GM12878 (cell line): ENCODE data around the gene NDUFV2. TPM values are rescaled to one million over a fixed set of nuclear protein-coding genes. Genes with fewer than 3 reads are reported as not detected.

Source experiments
- ATF7 ChIP-seq: fragments of 450-650 bp; IDR thresholded peaks from 2 replicates; pipeline ENCODE4 v1.6.1; 2016; ENCODE audit warnings: low read depth, mild to moderate bottlenecking
- CEBPZ ChIP-seq: fragments of 150-350 bp; IDR thresholded peaks from 2 replicates; pipeline ENCODE4 v1.6.1; 2016; ENCODE audit warnings: low read depth, low read length
- GABPA ChIP-seq: IDR thresholded peaks from 2 replicates; pipeline ENCODE4 v1.6.1; 2014; ENCODE audit warnings: antibody characterized with exemption, low read depth, mild to moderate bottlenecking, inconsistent platforms
- IKZF1 ChIP-seq: fragments of 450-650 bp; conservative IDR thresholded peaks from 2 replicates; pipeline ENCODE4 v1.6.1; 2017; ENCODE audit warnings: antibody characterized with exemption, mild to moderate bottlenecking
- MXI1 ChIP-seq: fragments of 150-350 bp; IDR thresholded peaks from 2 replicates; pipeline ENCODE4 v1.6.1; 2011; ENCODE audit warnings: low read depth, mild to moderate bottlenecking, inconsistent platforms, low read length, improper control_type of control experiment
- NBN ChIP-seq: fragments of 450-650 bp; IDR thresholded peaks from 2 replicates; pipeline ENCODE4 v1.6.1; 2016
- POU2F2 ChIP-seq: IDR thresholded peaks from 3 replicates; pipeline ENCODE4 v1.6.1; 2011; ENCODE audit warnings: low read depth, mild to moderate bottlenecking, low read length, borderline replicate concordance
- SPI1 ChIP-seq: IDR thresholded peaks from 2 replicates; pipeline ENCODE4 v1.6.1; 2011; ENCODE audit warnings: low read depth, mild to moderate bottlenecking, low read length, moderate library complexity, borderline replicate concordance; ENCODE audit not compliant: insufficient read depth
- STAT3 ChIP-seq: IDR thresholded peaks from 2 replicates; pipeline ENCODE4 v1.6.1; 2011; ENCODE audit warnings: low read depth, low read length, improper control_type of control experiment
- TBL1XR1 ChIP-seq: IDR thresholded peaks from 2 replicates; pipeline ENCODE4 v1.6.1; 2012; ENCODE audit warnings: low read depth, low read length, improper control_type of control experiment
- ZBTB4 ChIP-seq: fragments of 450-650 bp; formaldehyde crosslinking; IDR thresholded peaks from 2 replicates; pipeline ENCODE4 v1.4.0; 2022; ENCODE audit warnings: mild to moderate bottlenecking, moderate library complexity
- polyA plus RNA-seq, 11 experiments: library from polyadenylated mRNA; depleted of rRNA in 4 of 11; unstranded in 6 of 11; stranded (reverse) in 5 of 11; fragments of >200 nt; fragmentation: Nextera tagmentation in 4 of 11; fragmentation: Illumina TruSeq in 1 of 11; extraction: Ambion mirVana in 4 of 11; extraction: Trizol in 1 of 11; gene quantifications; 1 replicate in 1 of 11; 2 replicates in 10 of 11; pipeline versions ENCODE4 v1.2.1 to v1.2.3, GENCODE V29; 2011 to 2016; ENCODE audit warnings: inconsistent platforms in 2 of 11, missing spikeins in 2 of 11, low read depth in 1 of 11
- total RNA-seq, 4 experiments: library from RNA; depleted of rRNA in 3 of 4; stranded (reverse); fragments of >200 nt in 3 of 4; fragmentation: Illumina TruSeq in 1 of 4; extraction: Trizol in 1 of 4; gene quantifications; 2 replicates each; pipeline versions ENCODE4 v1.2.1 to v1.2.3, GENCODE V29; 2013 to 2021
- TF ChIP-seq, protein P1 (sequence below): IDR thresholded peaks from 2 replicates; pipeline ENCODE4 v1.6.1; 2012; ENCODE audit warnings: low read depth, low read length, improper control_type of control experiment
- TF ChIP-seq, protein P2 (sequence below): IDR thresholded peaks from 2 replicates; pipeline ENCODE4 v1.6.1; 2012; ENCODE audit warnings: mild to moderate bottlenecking, low read depth, low read length
- TF ChIP-seq, protein P3 (sequence below): fragments of 450-650 bp; IDR thresholded peaks from 2 replicates; pipeline ENCODE4 v1.6.1; 2018; ENCODE audit warnings: mild to moderate bottlenecking, low read depth, moderate library complexity; ENCODE audit not compliant: partially characterized antibody

Gene NDUFV2
- total and polyA plus RNA-seq, 10 of the 15 experiments (the other 5 are each of a cell fraction or from before 2014, with no cell fraction given) = 236 to 590 (median 321) TPM

DNA sequence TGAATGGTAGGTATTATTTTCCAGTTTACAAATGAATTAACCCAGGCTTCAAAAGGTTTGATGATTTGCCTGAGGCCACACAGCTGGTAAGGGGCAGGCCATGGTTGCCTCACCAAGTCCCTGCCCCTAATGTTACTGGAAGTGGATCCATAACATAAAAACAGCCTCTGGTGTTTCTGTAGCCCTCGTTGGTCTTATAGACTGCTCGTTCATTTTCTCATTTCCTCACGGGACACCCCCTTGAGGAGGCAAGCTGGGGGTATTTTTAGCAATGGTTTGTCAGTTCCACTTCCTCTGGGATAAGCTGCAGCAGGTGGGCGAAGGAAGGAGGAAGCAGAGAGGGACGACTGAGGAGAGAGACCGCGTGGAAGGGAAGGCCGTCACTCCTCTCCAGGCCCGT is 32.9 kb upstream of the NDUFV2 start (continued):
- no peak for TF ChIP-seq CEBPZ
- TF ChIP-seq STAT3 = no peak
- no peak for TF ChIP-seq ZBTB4 (CRISPR knock-in tag)
- TF ChIP-seq MXI1 = no peak
- peak; percentile 68 for TF ChIP-seq TBL1XR1
- TF ChIP-seq ATF7 = 0 out of 2 replicates have a peak, but pooled peaks have one; percentile 14
- TF ChIP-seq, protein P1, sequence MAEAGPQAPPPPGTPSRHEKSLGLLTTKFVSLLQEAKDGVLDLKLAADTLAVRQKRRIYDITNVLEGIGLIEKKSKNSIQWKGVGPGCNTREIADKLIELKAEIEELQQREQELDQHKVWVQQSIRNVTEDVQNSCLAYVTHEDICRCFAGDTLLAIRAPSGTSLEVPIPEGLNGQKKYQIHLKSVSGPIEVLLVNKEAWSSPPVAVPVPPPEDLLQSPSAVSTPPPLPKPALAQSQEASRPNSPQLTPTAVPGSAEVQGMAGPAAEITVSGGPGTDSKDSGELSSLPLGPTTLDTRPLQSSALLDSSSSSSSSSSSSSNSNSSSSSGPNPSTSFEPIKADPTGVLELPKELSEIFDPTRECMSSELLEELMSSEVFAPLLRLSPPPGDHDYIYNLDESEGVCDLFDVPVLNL = no peak
- peak; percentile 92 for TF ChIP-seq SPI1
- TF ChIP-seq, protein P2, sequence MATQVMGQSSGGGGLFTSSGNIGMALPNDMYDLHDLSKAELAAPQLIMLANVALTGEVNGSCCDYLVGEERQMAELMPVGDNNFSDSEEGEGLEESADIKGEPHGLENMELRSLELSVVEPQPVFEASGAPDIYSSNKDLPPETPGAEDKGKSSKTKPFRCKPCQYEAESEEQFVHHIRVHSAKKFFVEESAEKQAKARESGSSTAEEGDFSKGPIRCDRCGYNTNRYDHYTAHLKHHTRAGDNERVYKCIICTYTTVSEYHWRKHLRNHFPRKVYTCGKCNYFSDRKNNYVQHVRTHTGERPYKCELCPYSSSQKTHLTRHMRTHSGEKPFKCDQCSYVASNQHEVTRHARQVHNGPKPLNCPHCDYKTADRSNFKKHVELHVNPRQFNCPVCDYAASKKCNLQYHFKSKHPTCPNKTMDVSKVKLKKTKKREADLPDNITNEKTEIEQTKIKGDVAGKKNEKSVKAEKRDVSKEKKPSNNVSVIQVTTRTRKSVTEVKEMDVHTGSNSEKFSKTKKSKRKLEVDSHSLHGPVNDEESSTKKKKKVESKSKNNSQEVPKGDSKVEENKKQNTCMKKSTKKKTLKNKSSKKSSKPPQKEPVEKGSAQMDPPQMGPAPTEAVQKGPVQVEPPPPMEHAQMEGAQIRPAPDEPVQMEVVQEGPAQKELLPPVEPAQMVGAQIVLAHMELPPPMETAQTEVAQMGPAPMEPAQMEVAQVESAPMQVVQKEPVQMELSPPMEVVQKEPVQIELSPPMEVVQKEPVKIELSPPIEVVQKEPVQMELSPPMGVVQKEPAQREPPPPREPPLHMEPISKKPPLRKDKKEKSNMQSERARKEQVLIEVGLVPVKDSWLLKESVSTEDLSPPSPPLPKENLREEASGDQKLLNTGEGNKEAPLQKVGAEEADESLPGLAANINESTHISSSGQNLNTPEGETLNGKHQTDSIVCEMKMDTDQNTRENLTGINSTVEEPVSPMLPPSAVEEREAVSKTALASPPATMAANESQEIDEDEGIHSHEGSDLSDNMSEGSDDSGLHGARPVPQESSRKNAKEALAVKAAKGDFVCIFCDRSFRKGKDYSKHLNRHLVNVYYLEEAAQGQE = no peak
- TF ChIP-seq IKZF1 = peak; percentile 97
- no peak for TF ChIP-seq GABPA
- TF ChIP-seq NBN = 0 out of 2 replicates have a peak, but pooled peaks have one; percentile 23
- TF ChIP-seq POU2F2 = 0 out of 3 replicates have a peak, but pooled peaks have one; percentile 30
- TF ChIP-seq, protein P3, sequence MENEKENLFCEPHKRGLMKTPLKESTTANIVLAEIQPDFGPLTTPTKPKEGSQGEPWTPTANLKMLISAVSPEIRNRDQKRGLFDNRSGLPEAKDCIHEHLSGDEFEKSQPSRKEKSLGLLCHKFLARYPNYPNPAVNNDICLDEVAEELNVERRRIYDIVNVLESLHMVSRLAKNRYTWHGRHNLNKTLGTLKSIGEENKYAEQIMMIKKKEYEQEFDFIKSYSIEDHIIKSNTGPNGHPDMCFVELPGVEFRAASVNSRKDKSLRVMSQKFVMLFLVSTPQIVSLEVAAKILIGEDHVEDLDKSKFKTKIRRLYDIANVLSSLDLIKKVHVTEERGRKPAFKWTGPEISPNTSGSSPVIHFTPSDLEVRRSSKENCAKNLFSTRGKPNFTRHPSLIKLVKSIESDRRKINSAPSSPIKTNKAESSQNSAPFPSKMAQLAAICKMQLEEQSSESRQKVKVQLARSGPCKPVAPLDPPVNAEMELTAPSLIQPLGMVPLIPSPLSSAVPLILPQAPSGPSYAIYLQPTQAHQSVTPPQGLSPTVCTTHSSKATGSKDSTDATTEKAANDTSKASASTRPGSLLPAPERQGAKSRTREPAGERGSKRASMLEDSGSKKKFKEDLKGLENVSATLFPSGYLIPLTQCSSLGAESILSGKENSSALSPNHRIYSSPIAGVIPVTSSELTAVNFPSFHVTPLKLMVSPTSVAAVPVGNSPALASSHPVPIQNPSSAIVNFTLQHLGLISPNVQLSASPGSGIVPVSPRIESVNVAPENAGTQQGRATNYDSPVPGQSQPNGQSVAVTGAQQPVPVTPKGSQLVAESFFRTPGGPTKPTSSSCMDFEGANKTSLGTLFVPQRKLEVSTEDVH = no peak
